Type B pancreatic cell (in vitro differentiated cells): ENCODE measurements around the gene CAPN5. TPM values are rescaled to one million over a fixed set of nuclear protein-coding genes. Genes with fewer than 3 reads are reported as not detected.

Source experiments
- DNase-seq: peaks from one replicate; pipeline ENCODE4 v3.0.0; 2021; ENCODE audit warnings: mixed read lengths; ENCODE audit not compliant: unreplicated experiment; ENCODE audit errors: extremely low spot score
- H3K27ac Mint-ChIP-seq: 2 replicates; pipeline ENCODE4 v1.8.0; 2021; ENCODE audit warnings: mild to moderate bottlenecking, mixed read lengths
- H3K27me3 Mint-ChIP-seq: 2 replicates; pipeline ENCODE4 v1.8.0; 2021; ENCODE audit warnings: mixed read lengths
- H3K36me3 Mint-ChIP-seq: 2 replicates; pipeline ENCODE4 v1.8.0; 2021; ENCODE audit warnings: mixed read lengths
- H3K4me1 Mint-ChIP-seq: one replicate; pipeline ENCODE4 v1.8.0; 2021; ENCODE audit warnings: mixed read lengths; ENCODE audit not compliant: unreplicated experiment
- H3K4me3 Mint-ChIP-seq: 2 replicates; pipeline ENCODE4 v1.8.0; 2021; ENCODE audit warnings: mild to moderate bottlenecking, mixed read lengths
- H3K9me3 Mint-ChIP-seq: 2 replicates; pipeline ENCODE4 v1.8.0; 2021; ENCODE audit warnings: mixed read lengths
- CTCF ChIP-seq: fragments of 200-600 bp; sonication (generic); conservative IDR thresholded peaks from 2 replicates; pipeline ENCODE4 v1.5.0; 2021; ENCODE audit warnings: antibody characterized with exemption, mild to moderate bottlenecking
- total RNA-seq: library from RNA; stranded (reverse); gene quantifications from 2 replicates; pipeline ENCODE4 v1.2.1, GENCODE V29; 2021; ENCODE audit warnings: low replicate concordance

Gene CAPN5
- total RNA-seq, 1 donor from 2014 or later = 18.8 TPM

- Mint-ChIP-seq H3K4me1 (peaks cover 13% of the 10 kb centered on the region), H3K27me3 (peaks cover 5% of the 10 kb centered on the region), H3K36me3 (no peaks in the 10 kb centered on the region), H3K9me3 (no peaks in the 10 kb centered on the region), H3K4me3 (no peak overlapping the region), H3K27ac (peak overlapping the region; percentile 31)
- no peak for TF ChIP-seq CTCF
- no peak for DNase-seq
Observed at GRCh38 chr11:77141475-77141874, 74.7 kb downstream of the CAPN5 start.

- no peaks in the 10 kb centered on the region for H3K9me3 Mint-ChIP-seq
- DNase-seq = no peak
- peaks cover 17% of the 10 kb centered on the region for H3K4me1 Mint-ChIP-seq
- peaks cover 7% of the 10 kb centered on the region for H3K27me3 Mint-ChIP-seq
- H3K27ac Mint-ChIP-seq = peak overlapping the region; percentile 31
- no peaks in the 10 kb centered on the region for H3K36me3 Mint-ChIP-seq
- no peak overlapping the region for H3K4me3 Mint-ChIP-seq
- TF ChIP-seq CTCF = no peak
Observed at GRCh38 chr11:77142091-77142975, 75.6 kb downstream of the CAPN5 start.

GRCh38 chr11:77143405-77144020 is 76.7 kb downstream of the CAPN5 start:
- Mint-ChIP-seq H3K27me3 (peaks cover 13% of the 10 kb centered on the region), H3K4me1 (peaks cover 29% of the 10 kb centered on the region), H3K9me3 (no peaks in the 10 kb centered on the region), H3K36me3 (no peaks in the 10 kb centered on the region), H3K27ac (no peak overlapping the region), H3K4me3 (no peak overlapping the region)
- TF ChIP-seq CTCF = no peak
- DNase-seq = no peak

- H3K36me3 Mint-ChIP-seq = no peaks in the 10 kb centered on the region
- H3K4me3 Mint-ChIP-seq = no peak overlapping the region
Observed at GRCh38 chr11:77144196-77144856, 77.6 kb downstream of the CAPN5 start.

More at GRCh38 chr11:77144196-77144856, 77.6 kb downstream of the CAPN5 start:
- Mint-ChIP-seq H3K4me1 (peaks cover 29% of the 10 kb centered on the region), H3K27me3 (peaks cover 13% of the 10 kb centered on the region), H3K9me3 (no peaks in the 10 kb centered on the region), H3K27ac (no peak overlapping the region)
- no peak for TF ChIP-seq CTCF
- DNase-seq = no peak
